DND-41 (cell line): ENCODE measurements around the gene INHBB.

Source experiments
- ATAC-seq: fragments of 200-7000 bp; cut with Tn5 transposase; 3 replicates; pipeline ENCODE4 v1.9.1; 2021; ENCODE audit warnings: low read depth; ENCODE audit not compliant: insufficient read depth
- DNase-seq: peaks from one replicate; pipeline ENCODE4 v3.0.0-alpha.2; 2020
- H2AFZ ChIP-seq: 2 replicates; pipeline ENCODE4 v1.6.0; 2012; ENCODE audit warnings: low read depth, low read length
- H3K27ac ChIP-seq: 2 replicates; pipeline ENCODE4 v1.5.1; 2012; ENCODE audit warnings: low read length, inconsistent platforms
- H3K27me3 ChIP-seq: fragments of 200-600 bp; sonication (generic); 2 replicates; pipeline ENCODE4 v1.6.0; 2012; ENCODE audit warnings: low read length, mild to moderate bottlenecking, inconsistent platforms; ENCODE audit not compliant: insufficient read depth, poor library complexity
- H3K36me3 ChIP-seq: 2 replicates; pipeline ENCODE4 v1.5.1; 2012; ENCODE audit warnings: low read length, inconsistent platforms; ENCODE audit not compliant: insufficient read depth
- H3K4me1 ChIP-seq: 2 replicates; pipeline ENCODE4 v1.5.1; 2012; ENCODE audit warnings: mild to moderate bottlenecking, low read length; ENCODE audit not compliant: insufficient read depth
- H3K4me2 ChIP-seq: 2 replicates; pipeline ENCODE4 v1.6.0; 2012; ENCODE audit warnings: mild to moderate bottlenecking, moderate library complexity, low read length, inconsistent platforms; ENCODE audit not compliant: insufficient read depth
- H3K4me3 ChIP-seq, 2 experiments: fragments of 200-600 bp in 1 of 2; shearing (Covaris generic) in 1 of 2; 2 replicates each; pipeline ENCODE4 v1.5.1; 2012 to 2016; ENCODE audit warnings: inconsistent platforms in 2 of 2, low read length in 2 of 2, mild to moderate bottlenecking in 2 of 2, low read depth in 1 of 2, moderate library complexity in 1 of 2
- H3K79me2 ChIP-seq: 2 replicates; pipeline ENCODE4 v1.6.0; 2012; ENCODE audit warnings: low read length, inconsistent platforms; ENCODE audit not compliant: insufficient read depth
- H3K9ac ChIP-seq: 2 replicates; pipeline ENCODE4 v1.6.0; 2012; ENCODE audit warnings: low read depth, mild to moderate bottlenecking, inconsistent platforms, low read length, moderate library complexity
- H3K9me3 ChIP-seq: 2 replicates; pipeline ENCODE4 v1.5.1; 2012; ENCODE audit warnings: low read length, moderate library complexity, mild to moderate bottlenecking, inconsistent platforms; ENCODE audit not compliant: insufficient read depth, severe bottlenecking
- H4K20me1 ChIP-seq: 2 replicates; pipeline ENCODE4 v1.6.0; 2012; ENCODE audit warnings: low read length; ENCODE audit not compliant: insufficient read depth
- CTCF ChIP-seq: IDR thresholded peaks from 2 replicates; pipeline ENCODE4 v1.5.1; 2012; ENCODE audit warnings: borderline replicate concordance, low read length, moderate library complexity, mild to moderate bottlenecking; ENCODE audit not compliant: poor library complexity, severe bottlenecking; ENCODE audit errors: extremely low read depth
- EZH2 ChIP-seq: IDR thresholded peaks from 3 replicates; pipeline ENCODE4 v1.6.1; 2012; ENCODE audit warnings: borderline replicate concordance, low read depth, mild to moderate bottlenecking, moderate library complexity, low read length, inconsistent platforms; ENCODE audit not compliant: severe bottlenecking

The INHBB gene

GRCh38 chr2:120400551-120400950, 54.6 kb downstream of the INHBB start:
- no peaks in the 10 kb centered on the region for H3K9me3 ChIP-seq
- H3K9ac ChIP-seq: no peak overlapping the region
- peaks cover 3% of the 10 kb centered on the region for H4K20me1 ChIP-seq
- DNase-seq (no peak), ATAC-seq (no peak)
- TF ChIP-seq CTCF: no peak
- TF ChIP-seq EZH2: no peak
- H3K27ac ChIP-seq: no peak overlapping the region
- no peak overlapping the region for H3K4me2 ChIP-seq
- H3K27me3 ChIP-seq: peaks cover 13% of the 10 kb centered on the region
- no peak overlapping the region for H3K4me3 ChIP-seq
- no peak overlapping the region for H2AFZ ChIP-seq
- H3K36me3 ChIP-seq: no peaks in the 10 kb centered on the region
- no peaks in the 10 kb centered on the region for H3K4me1 ChIP-seq
- H3K79me2 ChIP-seq: no peaks in the 10 kb centered on the region
